GM21786 (cell line): ENCODE measurements around the gene KIAA1191.
A peak's percentile ranks its signal among the peaks of the same experiment; 100 is the strongest.
"Not testable (repeated sequence)": the region's sequence is repeated elsewhere in the genome, so short reads cannot be mapped to it uniquely, and the experiment has no call there.

Experiments
- ATAC-seq: cut with Tn5 transposase; IDR thresholded peaks from one replicate; pipeline ENCODE4 v1.9.1; 2021; ENCODE audit not compliant: unreplicated experiment

Gene KIAA1191, protein sequence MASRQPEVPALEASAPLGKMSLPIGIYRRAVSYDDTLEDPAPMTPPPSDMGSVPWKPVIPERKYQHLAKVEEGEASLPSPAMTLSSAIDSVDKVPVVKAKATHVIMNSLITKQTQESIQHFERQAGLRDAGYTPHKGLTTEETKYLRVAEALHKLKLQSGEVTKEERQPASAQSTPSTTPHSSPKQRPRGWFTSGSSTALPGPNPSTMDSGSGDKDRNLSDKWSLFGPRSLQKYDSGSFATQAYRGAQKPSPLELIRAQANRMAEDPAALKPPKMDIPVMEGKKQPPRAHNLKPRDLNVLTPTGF

DNA sequence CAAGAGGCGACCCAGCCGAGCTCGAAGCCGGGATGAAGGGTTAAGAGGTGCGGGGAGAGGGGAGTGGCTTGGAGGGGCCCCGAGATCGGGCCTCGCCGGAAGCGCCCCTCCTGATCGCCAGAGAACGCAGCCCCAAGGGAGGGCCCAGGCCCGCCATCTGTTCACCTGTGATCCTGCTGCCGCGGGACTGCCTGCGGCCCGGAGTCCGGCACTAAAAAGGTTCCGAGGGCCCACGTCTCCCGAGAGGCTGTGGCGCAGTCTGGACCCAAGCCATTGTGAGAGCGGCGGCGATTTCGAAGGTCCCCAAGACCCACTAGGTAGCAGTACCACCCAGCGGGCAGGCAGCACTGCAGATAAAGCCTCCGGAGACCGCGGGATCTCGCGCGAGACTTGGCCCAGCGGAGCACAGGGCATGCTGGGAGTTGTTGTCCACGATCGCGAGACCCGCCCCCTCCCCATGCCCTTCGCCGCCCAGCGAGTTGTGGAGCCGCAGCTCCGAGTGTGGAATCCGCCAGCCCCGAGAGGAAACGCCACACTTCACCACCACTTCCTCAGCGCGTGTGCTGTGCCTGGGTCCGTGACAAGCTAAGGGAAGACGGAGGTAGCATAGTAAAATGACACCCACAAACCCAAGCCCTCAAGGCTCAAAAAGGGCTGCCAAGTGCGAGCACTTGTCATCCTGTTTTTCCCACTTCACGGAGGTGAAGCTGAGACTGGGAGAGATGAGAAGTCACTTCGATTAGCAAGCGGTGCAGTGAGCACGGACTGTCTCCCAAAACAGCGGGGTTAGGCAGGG is at the start of gene KIAA1191:
Gene KIAA1191 (minus strand): TSS at position 328 of the 796 bp plus-strand sequence. CDS start 2,256 bp downstream, outside the sequence.
- ATAC-seq, result peak; percentile 89

DNA sequence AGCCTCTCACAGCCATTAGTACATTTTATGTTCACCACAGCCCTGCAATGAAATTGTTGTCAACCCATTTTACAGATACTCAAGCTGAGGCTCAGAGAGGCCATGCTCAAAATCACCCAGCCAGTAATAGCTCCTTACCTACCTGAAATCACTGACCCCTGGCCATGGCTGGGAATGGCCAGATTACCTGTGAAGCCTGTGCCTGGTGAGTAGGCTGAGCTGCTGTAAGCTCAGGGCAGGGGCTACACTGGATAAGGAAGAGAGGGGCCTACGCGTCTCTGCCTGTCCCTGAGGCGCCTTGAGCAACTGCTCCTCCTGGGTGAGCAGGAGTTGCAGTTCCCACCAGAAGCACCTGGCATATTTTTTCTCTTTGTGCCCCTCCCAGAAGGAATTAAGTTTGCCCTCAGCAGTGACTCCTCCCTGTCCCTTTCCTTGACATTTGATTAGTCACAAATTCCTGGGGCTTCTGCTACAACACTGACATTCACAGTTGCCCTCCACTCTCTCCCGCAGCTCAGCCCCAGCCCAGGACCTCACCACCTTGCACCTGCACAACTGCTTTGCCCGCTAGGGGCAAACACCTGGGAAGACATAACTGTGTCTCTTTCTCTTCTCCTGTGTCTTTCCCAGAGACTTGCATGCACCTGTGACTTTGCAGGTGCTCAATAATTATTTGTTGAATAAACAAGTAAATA is 49.1 kb upstream of the KIAA1191 start:
- no peak for ATAC-seq

DNA sequence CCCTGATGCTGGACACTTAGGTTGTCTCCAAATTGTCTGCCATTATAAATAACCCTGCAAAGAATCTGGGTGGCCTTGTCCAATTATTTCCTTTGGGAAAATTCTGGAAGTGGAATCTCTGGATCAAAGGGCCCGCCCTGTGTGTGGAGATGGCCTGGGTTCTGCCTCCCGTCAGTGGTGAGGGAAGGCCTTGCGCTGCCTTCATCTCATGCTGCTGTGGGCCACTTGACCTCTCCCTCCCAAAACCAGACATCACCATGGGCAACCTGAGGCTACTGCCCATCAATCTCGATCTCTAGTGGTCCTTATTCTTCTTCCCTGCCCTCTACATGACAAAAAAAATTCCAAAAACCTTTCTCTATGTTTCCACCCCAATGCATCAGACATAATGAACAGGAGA is 48.2 kb upstream of the KIAA1191 start:
- no peak for ATAC-seq

DNA sequence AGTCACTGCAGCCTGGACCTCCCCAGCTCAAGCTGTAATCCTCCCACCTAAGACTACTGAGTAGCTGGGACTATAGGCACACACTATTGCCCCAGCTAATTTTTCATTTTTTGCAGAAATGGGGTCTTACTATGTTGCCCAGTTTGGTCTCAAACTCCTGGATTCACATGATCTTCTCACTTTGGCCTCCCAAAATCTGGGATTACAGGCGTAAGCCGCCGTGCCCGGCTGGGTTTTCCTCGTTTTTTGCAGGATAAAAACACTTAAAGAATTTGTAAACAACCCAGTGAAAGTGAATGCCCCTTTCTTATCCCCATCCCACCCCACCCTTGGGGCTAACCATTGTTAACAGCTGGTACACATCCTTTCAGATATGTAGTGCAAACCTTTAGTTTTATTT is 47.0 kb upstream of the KIAA1191 start:
- ATAC-seq, result no peak

DNA sequence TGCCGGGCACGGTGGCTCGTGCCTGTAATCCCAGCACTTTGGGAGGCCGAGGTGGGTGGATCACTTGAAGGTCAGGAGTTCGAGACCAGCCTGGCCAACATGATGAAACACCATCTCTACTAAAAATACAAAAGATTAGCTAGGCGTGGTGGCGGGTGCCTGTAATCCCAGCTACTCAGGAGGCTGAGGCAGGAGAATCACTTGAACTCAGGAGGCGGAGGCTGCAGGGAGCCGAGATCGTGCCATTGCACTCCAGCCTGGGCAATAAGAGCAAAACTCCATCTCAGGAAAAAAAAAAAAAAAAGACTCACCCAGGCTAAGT is 46.6 kb upstream of the KIAA1191 start:
- ATAC-seq, result not testable (repeated sequence)

DNA sequence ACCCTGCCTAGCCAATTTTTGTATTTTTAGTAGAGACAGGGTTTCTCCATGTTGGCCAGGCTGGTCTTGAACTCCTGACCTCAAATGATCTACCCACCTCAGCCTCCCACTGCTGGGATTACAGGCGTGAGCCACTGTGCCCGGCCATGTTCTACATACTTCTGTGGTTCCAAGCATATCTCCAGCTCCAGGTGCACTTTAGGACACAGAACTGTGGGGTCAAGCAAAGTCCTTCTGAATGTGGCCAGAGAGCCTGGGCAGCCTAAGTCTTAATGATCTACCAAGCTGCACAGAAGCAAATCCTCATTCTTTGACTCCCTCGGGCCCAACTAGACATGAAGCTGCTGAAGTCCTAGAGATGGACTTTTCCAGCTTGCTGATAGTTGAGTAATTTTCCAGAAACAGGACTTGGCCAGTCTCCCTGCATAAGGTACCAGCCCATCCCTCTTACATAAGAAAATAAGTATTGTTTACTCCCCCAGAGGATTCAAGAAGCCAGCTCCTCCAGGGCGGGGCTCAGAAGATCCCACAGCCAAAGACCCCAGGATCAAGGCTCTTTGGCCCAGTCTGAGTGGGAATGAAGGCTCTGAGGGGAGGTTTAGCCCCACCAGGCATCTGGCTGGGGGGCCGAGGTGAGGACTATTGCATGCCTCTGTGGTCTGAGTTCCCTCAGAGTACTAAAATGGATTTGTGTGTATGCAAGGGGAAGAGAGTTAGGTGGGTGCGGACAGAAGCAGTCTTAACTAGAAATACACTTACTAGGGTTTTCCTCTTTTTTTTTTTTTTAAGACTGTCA is 46.1 kb upstream of the KIAA1191 start:
- no peak for ATAC-seq

DNA sequence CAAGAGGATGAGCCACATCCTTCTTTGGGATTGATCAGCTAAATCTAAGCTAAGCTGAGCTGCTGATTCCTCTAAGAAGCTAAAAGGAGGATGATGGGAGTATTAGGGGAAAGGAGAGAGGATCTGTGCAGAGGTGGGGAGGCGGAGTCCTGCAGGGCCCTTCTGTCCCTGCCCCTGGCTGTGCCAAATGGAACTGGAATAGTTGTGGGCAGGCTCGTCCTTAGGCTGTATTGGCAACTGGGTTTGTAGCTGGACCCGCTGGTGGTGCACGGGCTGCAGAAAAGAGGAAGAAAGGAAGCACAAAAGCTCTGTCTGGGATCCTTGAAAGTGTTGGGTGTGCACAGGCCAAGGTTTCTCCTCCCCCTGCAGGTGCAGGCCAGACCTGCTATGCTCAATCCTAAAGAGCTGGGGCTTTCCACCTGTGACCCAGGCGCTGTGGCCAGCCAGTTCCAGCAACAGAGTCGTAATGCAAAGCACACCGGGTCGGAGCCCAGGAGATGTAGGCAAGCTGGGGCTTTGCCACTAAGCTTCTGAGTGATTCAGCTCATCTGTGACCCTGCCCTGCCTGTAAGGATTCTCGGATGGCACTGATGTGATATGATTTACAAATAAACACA is 45.0 kb upstream of the KIAA1191 start:
- ATAC-seq, result no peak

DNA sequence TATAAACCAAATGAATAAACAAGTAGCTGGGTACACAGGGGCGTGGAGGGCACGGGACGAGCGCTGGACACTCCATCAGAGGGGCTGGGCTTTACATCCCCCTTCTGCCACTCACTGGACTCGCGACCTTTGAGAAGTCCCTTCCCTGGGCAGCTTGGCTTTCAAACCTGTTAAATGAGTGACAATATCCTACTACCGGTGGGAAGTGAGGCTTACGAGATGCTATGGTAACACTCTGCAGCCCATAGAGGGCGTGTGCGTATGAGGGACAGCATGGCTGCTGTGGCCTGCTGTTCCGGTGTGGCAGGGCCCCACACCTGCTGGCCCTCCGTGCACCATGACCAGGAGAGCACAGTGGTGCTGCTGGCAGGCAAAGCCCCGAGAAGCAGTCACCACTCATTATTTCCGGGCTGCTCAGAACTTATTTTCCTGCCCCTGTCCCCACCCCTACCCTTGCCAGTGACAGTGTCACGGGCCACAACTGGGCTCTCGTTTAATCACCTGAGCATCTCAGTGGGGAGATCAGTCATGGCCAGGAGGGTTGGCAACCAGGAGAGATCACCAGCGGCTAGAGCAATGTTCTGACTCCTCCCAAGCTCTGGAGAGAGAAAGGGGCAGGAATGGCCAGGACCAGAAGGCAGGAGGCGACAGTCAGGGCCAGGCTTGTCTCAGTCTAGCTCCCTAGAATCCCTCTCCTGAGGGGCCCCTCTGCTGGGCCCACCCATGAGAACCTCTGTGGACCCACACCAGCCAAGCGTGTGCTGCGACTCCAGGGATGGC is 44.3 kb upstream of the KIAA1191 start:
- ATAC-seq, result no peak

DNA sequence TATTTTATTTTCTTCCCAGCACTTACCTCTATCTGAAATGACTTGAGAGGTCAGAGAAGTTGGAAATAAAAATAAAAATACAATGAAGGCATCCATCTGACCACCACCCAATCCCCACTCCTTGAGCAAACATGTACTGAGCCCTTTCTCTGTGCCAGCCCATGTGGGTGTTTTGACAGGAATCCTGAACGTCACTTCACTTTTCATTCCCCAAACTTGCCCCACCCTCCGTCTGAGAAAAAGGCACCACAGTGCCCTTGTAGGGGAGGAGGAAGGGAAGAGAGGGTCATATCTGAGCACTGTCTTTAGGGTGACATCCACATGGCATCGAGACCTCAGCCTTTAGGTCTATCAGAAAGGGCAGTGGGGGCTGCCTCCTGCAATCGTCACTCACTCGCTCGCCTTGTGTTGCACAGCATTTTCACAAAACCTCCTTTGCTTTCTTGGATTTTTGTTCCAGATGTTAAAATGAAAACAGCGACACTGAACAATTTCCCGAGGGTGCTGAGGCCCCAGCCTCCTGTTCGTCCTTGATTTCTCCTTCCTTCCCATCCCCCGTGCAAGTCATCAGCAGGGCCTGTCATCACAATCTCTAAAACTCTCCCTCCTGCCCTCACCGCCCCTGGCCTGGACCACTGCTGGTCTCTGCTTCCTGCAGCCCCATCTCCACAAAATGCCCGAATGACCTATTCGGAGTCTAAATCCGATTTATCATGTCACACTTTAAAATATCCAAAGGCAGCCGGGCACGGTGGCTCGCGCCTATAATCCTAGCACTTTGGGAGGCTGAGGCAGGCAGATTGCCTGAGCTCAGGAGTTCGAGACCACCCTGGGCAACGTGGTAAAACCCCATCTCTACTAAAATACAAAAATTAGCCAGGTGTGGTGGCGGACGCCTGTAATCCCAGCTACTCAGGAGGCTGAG is 40.0 kb upstream of the KIAA1191 start:
- no peak for ATAC-seq

DNA sequence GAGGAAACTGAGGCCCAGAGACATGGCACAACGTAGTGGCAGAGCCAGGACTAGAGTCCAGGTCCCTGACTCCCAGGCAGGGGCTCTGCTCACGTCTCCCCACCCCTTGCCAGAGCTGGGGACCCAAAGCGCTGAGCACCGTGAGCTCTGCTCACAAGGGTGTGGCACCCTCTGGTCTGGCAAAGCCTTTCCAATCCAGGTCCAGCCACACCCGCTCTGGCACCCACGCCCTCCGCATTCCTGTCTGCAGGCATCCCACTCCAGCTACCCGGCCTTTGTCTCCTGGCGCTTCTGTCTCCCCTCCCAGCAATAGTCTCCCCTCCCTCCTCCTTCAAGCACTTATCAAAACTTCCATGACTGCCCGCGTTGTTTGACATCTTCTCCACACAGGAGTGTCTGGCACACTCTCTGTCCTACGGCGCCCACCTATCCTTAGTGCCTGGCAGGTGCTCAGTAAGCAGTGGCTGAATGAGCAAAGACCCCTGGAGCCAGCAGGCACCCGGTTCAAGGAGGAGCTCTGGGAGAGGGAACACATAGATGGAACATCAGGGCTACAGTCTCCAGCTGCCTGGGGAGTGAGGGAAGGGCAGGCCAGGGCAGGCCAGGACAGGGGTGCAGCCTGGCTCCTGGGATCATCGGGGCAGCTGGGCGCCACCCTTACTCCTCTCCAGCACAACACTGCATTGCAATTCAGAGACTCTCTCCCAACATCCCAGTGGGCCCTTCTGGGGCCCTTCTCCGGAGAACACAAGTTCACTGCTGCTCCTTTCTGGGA is 39.0 kb upstream of the KIAA1191 start:
- ATAC-seq, result no peak

DNA sequence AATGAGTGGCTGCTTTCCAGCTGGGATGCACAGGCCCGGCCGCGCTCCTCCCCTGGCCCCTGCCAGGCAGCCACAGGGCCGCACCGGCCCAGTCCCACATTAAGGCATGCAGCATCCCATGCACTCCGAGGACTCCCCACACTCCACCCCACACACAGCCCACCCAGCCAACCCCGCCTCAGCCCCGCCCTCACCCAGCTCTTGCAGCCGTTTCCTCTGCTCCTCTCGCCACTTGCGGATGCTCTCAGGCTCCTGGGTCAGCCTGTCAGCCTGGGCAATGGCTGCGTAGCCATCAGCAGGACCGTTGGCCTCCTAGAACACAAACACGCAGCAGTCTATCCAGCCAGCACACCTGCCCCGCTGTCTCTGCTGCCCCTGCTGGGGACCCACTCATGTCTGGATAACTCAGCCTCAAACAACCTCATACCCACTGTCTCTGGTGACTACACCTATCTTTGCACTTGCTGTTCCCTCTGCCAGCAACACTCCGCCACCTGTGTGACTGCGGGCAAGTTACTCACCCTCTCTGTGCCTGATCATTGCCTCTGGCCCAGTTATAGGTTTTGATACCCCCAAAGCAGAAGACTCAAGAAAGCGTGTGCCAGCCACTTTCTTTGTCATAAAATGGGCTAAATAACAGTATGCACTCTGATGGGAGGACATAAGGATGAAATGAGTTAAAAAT is 36.3 kb upstream of the KIAA1191 start:
- ATAC-seq, result no peak

DNA sequence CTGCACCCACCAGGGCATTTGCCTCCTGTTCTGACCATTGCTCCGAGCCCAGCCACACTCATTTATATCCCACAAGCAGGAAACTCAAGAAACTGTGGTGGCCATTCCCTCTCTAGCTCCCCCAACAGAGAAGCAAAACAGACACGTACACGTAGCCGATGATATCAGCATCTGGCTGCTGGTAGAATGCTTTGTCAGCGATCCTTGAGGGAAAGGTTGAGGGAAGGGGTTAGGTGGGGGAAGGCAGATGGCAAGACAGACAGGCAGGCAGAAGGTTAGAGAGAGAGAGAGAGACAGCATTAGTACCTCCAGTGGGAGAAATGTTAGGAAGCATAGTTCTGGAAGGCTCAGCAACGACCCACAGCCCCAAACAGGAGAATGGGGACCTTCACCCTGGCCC is 34.8 kb upstream of the KIAA1191 start:
- no peak for ATAC-seq

DNA sequence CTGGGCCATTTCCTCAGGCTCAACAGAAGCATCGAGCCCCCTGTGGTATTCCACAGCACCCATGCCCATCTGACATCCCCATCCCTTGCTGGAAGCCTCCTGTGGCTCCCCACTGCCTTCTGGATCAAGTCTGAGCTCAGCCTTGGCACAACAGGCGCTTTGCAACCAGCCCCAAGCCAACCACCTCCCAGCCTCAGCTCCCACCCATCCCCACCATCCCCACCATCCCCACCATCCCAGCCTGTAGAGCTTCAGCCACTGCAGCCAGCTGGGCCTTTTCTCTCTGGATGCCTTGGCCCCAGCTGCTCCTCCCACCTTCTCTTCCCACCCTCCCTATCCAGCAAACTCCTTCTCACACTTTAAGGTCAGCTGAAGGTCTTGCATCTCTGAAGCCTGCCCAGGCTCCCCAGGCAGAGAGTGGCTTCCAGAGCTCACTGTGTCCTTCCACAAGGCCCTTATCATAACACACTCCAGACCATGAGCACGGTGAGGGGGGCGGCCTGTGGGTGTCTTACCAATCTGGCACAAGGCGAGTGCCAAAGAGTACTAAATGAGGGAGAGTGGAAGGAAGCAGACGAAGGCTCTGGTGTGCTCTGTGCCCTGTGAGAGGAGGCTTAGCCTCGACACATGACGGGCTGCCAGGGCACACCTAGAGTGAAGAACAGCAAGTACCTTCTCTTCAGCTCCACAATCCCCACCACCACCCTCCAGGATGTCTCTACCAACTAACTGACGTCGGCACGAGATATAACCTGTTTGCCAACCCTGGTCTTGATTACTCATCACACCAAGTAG is 33.5 kb upstream of the KIAA1191 start:
- ATAC-seq, result no peak

DNA sequence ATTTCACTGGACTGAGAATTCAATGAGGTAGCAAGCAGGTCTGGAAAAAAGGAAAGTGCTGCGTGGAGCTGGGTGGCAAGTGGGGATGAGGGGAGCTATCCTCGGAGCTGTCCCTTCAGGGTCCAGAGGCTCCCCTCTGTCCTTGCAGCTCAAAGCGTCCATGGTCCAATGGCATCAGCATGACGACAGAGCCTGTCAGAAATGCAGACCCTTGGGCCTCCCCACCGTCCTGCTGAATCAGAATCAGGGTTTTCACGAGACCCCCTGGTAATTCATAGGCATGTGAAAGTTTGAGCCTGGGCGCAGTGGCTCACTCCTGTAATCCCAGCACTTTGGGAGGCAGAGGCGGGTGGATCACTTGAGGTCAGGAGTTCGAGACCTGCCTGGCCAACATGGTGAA is 32.5 kb upstream of the KIAA1191 start:
- no peak for ATAC-seq

DNA sequence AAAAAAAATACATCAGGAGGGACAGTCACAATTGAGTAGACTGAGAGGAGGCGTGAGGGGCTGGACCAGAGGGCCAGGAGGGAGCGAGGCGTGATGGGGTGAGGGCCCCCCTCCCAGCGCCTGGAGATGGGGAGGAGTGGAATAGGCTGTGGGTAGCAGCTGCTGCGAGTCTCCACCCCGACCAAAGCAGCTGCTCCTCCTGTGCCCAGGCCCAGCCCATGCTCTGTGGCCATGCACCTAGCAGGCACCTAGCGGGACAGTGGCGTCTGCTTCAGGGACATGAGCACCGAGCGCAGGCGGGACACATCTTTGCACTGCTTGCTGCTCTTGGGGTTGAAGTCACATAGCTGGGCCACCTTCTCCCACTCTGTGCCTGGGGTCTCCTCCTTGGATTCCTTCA is 31.0 kb upstream of the KIAA1191 start:
- ATAC-seq, result no peak

DNA sequence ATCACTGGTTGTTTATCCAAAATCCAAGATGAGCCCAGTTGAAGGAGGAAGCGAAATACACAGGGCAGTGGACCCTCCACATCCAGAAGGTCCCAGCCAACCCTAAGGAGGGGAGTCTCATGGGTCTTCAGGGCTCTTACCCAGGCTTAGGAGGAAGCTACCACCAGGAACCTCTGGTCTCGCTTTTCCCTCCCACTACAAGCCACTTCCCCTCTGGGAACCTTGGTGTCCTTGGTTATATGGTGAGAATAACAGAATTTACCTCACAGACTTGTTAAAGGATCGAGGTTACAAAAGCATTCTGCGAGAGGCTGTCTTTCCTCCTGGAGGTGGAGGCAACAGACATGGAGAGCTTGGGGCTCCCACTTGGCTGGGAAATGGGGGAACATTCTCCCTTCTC is 30.4 kb upstream of the KIAA1191 start:
- no peak for ATAC-seq

DNA sequence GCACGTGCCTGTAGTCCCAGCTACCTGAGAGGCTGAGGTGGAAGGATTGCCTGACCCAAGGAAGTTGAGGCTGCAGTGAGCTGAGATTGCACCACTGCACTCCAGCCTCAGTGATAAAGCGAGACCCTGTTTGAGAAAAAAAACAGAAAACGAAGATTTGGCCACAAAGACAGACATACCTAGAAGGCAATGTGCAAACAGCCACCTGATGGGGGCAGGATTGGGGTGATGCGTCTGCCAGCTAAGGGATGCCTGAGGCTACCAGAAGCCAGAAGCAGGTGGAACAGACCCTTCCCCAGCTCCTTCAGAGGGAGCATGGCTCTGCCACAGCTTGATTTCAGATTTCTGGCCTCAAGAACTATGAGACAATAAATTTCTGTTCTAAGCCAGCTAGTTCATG is 29.9 kb upstream of the KIAA1191 start:
- no peak for ATAC-seq
